Measurements from ENCODE around the gene LRRFIP1. TPM values are rescaled to one million over a fixed set of nuclear protein-coding genes. Genes with fewer than 3 reads are reported as not detected.

LRRFIP1 gene
- total and polyA plus RNA-seq, 9 of the 15 experiments (the other 6 are each of a cell fraction or from before 2014, with no cell fraction given), result 13.1 to 45.2 (median 31.3) TPM

- TF ChIP-seq, protein P1, sequence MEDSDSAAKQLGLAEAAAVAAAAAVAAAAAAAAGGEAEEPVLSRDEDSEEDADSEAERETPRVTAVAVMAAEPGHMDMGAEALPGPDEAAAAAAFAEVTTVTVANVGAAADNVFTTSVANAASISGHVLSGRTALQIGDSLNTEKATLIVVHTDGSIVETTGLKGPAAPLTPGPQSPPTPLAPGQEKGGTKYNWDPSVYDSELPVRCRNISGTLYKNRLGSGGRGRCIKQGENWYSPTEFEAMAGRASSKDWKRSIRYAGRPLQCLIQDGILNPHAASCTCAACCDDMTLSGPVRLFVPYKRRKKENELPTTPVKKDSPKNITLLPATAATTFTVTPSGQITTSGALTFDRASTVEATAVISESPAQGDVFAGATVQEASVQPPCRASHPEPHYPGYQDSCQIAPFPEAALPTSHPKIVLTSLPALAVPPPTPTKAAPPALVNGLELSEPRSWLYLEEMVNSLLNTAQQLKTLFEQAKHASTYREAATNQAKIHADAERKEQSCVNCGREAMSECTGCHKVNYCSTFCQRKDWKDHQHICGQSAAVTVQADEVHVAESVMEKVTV (CRISPR knock-in tag; IDR thresholded peaks at IDR 0.05), result no peak
- TF ChIP-seq, protein P2, sequence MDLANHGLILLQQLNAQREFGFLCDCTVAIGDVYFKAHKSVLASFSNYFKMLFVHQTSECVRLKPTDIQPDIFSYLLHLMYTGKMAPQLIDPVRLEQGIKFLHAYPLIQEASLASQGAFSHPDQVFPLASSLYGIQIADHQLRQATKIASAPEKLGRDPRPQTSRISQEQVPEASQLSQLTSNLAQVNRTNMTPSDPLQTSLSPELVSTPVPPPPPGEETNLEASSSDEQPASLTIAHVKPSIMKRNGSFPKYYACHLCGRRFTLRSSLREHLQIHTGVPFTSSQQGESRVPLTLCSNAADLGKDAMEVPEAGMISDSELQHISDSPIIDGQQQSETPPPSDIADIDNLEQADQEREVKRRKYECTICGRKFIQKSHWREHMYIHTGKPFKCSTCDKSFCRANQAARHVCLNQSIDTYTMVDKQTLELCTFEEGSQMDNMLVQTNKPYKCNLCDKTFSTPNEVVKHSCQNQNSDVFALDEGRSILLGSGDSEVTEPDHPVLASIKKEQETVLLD (IDR thresholded peaks at IDR 0.05), result no peak
- TF ChIP-seq EP400 (IDR thresholded peaks at IDR 0.05) (no peak), RUNX1 (IDR thresholded peaks at IDR 0.05; ENCODE audit: low read depth) (no peak), JUNB (CRISPR knock-in tag; conservative IDR thresholded peaks at IDR 0.05) (0 out of 2 replicates have a peak, but pooled peaks have one; percentile 22), TRIM24 (IDR thresholded peaks at IDR 0.05) (no peak), ZNF253 (CRISPR knock-in tag; conservative IDR thresholded peaks at IDR 0.05) (no peak), NFE2 (IDR thresholded peaks at IDR 0.05; ENCODE audit: low read depth) (peak; percentile 30; the same call in 1 of the 2 replicates), BMI1 (IDR thresholded peaks at IDR 0.05; ENCODE audit: low read length) (no peak), DMBX1 (CRISPR knock-in tag; IDR thresholded peaks at IDR 0.05; ENCODE audit: borderline replicate concordance) (no peak), HNRNPK (IDR thresholded peaks at IDR 0.05; ENCODE audit: low read depth, low read length, poor library complexity, severe bottlenecking) (no peak), FIP1L1 (IDR thresholded peaks at IDR 0.05; ENCODE audit: low read depth, low read length, poor library complexity, severe bottlenecking) (no peak), ZNF12 (CRISPR knock-in tag; IDR thresholded peaks at IDR 0.05) (no peak)
- TF ChIP-seq, protein P3, sequence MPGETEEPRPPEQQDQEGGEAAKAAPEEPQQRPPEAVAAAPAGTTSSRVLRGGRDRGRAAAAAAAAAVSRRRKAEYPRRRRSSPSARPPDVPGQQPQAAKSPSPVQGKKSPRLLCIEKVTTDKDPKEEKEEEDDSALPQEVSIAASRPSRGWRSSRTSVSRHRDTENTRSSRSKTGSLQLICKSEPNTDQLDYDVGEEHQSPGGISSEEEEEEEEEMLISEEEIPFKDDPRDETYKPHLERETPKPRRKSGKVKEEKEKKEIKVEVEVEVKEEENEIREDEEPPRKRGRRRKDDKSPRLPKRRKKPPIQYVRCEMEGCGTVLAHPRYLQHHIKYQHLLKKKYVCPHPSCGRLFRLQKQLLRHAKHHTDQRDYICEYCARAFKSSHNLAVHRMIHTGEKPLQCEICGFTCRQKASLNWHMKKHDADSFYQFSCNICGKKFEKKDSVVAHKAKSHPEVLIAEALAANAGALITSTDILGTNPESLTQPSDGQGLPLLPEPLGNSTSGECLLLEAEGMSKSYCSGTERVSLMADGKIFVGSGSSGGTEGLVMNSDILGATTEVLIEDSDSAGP (CRISPR knock-in tag; IDR thresholded peaks at IDR 0.05), result no peak
- TF ChIP-seq, protein P4, sequence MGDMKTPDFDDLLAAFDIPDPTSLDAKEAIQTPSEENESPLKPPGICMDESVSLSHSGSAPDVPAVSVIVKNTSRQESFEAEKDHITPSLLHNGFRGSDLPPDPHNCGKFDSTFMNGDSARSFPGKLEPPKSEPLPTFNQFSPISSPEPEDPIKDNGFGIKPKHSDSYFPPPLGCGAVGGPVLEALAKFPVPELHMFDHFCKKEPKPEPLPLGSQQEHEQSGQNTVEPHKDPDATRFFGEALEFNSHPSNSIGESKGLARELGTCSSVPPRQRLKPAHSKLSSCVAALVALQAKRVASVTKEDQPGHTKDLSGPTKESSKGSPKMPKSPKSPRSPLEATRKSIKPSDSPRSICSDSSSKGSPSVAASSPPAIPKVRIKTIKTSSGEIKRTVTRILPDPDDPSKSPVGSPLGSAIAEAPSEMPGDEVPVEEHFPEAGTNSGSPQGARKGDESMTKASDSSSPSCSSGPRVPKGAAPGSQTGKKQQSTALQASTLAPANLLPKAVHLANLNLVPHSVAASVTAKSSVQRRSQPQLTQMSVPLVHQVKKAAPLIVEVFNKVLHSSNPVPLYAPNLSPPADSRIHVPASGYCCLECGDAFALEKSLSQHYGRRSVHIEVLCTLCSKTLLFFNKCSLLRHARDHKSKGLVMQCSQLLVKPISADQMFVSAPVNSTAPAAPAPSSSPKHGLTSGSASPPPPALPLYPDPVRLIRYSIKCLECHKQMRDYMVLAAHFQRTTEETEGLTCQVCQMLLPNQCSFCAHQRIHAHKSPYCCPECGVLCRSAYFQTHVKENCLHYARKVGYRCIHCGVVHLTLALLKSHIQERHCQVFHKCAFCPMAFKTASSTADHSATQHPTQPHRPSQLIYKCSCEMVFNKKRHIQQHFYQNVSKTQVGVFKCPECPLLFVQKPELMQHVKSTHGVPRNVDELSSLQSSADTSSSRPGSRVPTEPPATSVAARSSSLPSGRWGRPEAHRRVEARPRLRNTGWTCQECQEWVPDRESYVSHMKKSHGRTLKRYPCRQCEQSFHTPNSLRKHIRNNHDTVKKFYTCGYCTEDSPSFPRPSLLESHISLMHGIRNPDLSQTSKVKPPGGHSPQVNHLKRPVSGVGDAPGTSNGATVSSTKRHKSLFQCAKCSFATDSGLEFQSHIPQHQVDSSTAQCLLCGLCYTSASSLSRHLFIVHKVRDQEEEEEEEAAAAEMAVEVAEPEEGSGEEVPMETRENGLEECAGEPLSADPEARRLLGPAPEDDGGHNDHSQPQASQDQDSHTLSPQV (IDR thresholded peaks at IDR 0.05), result peak; percentile 45; the same call in 1 of the 2 replicates
- TF ChIP-seq, protein P5, sequence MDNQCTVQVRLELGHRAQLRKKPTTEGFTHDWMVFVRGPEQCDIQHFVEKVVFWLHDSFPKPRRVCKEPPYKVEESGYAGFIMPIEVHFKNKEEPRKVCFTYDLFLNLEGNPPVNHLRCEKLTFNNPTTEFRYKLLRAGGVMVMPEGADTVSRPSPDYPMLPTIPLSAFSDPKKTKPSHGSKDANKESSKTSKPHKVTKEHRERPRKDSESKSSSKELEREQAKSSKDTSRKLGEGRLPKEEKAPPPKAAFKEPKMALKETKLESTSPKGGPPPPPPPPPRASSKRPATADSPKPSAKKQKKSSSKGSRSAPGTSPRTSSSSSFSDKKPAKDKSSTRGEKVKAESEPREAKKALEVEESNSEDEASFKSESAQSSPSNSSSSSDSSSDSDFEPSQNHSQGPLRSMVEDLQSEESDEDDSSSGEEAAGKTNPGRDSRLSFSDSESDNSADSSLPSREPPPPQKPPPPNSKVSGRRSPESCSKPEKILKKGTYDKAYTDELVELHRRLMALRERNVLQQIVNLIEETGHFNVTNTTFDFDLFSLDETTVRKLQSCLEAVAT (IDR thresholded peaks at IDR 0.05), result no peak
Observed at GRCh38 chr2:237702441-237703391, 75.3 kb downstream of the LRRFIP1 start (continued).

Measured in K562 (cell line).